Caco-2 (cell line): Measurements from ENCODE around the gene SNAP25. TPM values are rescaled to one million over a fixed set of nuclear protein-coding genes. Genes with fewer than 3 reads are reported as not detected.

Experiments used
- BruUV-seq: library from RNA; stranded (reverse); fragments of 400-500 nt; replicated peaks from 2 replicates; lab custom pipeline; 2021; lab: Mats Ljungman, UMichigan
- CTCF ChIA-PET: fragments of 300-600 bp; sonication (Branson Sonifier 250); formaldehyde crosslinking; loops from one replicate; lab custom pipeline; 2022; ENCODE audit warnings: antibody characterized with exemption; lab: Charles Lee
- POLR2A ChIA-PET: fragments of 300-600 bp; sonication (Branson Sonifier 250); formaldehyde crosslinking; loops from one replicate; lab custom pipeline; 2022; ENCODE audit warnings: antibody characterized with exemption; lab: Charles Lee
- DNase-seq, 2 experiments: peaks; one replicate each; pipeline versions ENCODE4 v3.0.0 to v3.0.0-alpha.2; 2020 to 2022
- H3K27me3 ChIP-seq: replicated peaks from 2 replicates; pipeline ENCODE4 v1.6.0; 2011; ENCODE audit warnings: low read length; ENCODE audit not compliant: control insufficient read depth, insufficient read depth
- H3K36me3 ChIP-seq: 2 replicates; pipeline ENCODE4 v1.5.1; 2011; ENCODE audit warnings: low read length; ENCODE audit not compliant: control insufficient read depth, insufficient read depth
- H3K4me1 ChIP-seq: fragments of 250-450 bp; sonication (Bioruptor Pico); 2 replicates; pipeline ENCODE4 v1.5.1; 2020; ENCODE audit warnings: mild to moderate bottlenecking
- H3K4me3 ChIP-seq: 2 replicates; pipeline ENCODE4 v1.5.1; 2011; ENCODE audit warnings: low read depth, mild to moderate bottlenecking, control low read depth, low read length
- H3K9me3 ChIP-seq: fragments of 250-450 bp; sonication (Bioruptor Pico); 2 replicates; pipeline ENCODE4 v1.5.1; 2020; ENCODE audit warnings: mild to moderate bottlenecking, moderate library complexity
- H3K27ac Mint-ChIP-seq: one replicate; pipeline ENCODE4 v1.8.0; 2022; ENCODE audit warnings: mixed read lengths; ENCODE audit not compliant: unreplicated experiment
- H3K27me3 Mint-ChIP-seq: one replicate; pipeline ENCODE4 v1.8.0; 2022; ENCODE audit warnings: mixed read lengths; ENCODE audit not compliant: insufficient read depth, unreplicated experiment
- H3K36me3 Mint-ChIP-seq: one replicate; pipeline ENCODE4 v1.8.0; 2022; ENCODE audit warnings: mild to moderate bottlenecking, mixed read lengths; ENCODE audit not compliant: insufficient read depth, unreplicated experiment
- H3K4me1 Mint-ChIP-seq: one replicate; pipeline ENCODE4 v1.8.0; 2022; ENCODE audit warnings: low read depth, mixed read lengths; ENCODE audit not compliant: unreplicated experiment
- H3K4me3 Mint-ChIP-seq: one replicate; pipeline ENCODE4 v1.8.0; 2022; ENCODE audit warnings: mild to moderate bottlenecking, moderate library complexity, mixed read lengths; ENCODE audit not compliant: unreplicated experiment
- H3K9me3 Mint-ChIP-seq: one replicate; pipeline ENCODE4 v1.8.0; 2022; ENCODE audit warnings: mixed read lengths; ENCODE audit not compliant: unreplicated experiment
- CTCF ChIP-seq, 2 experiments: fragments of 200-600 bp in 1 of 2; IDR thresholded peaks; 1 replicate in 1 of 2; 2 replicates in 1 of 2; pipeline versions ENCODE4 v1.5.1 to v1.8.0; 2011 to 2022; ENCODE audit warnings: antibody characterized with exemption in 1 of 2, control low read depth in 1 of 2, inconsistent platforms in 1 of 2, low read depth in 1 of 2, low read length in 1 of 2, mild to moderate bottlenecking in 1 of 2, moderate library complexity in 1 of 2; ENCODE audit not compliant: insufficient read depth in 1 of 2, severe bottlenecking in 1 of 2, unreplicated experiment in 1 of 2
- intact Hi-C: fragments of 100-400 bp; cut with micrococcal nuclease; formaldehyde crosslinking; loops from one replicate; pipeline ENCODE4 v1.10.0; 2022; ENCODE audit not compliant: unreplicated experiment
- total RNA-seq: library from RNA; stranded (reverse); gene quantifications from 2 replicates; pipeline ENCODE4 v1.2.3, GENCODE V29; 2022

Gene SNAP25
- total RNA-seq, 1 experiment from 2014 or later: not detected

GRCh38 chr20:10236540-10237533 is 18.2 kb downstream of the SNAP25 start:
- no peaks in the 10 kb centered on the region for H3K36me3 Mint-ChIP-seq
- H3K27me3 ChIP-seq: no peaks in the 10 kb centered on the region
- BruUV-seq: no TSS peak
- intact Hi-C loops: no loop called here
- ChIA-PET POLR2A (no interaction called here), CTCF (no interaction called here)
- H3K4me1 Mint-ChIP-seq: no peaks in the 10 kb centered on the region
- H3K4me3 ChIP-seq: no peak overlapping the region
- H3K9me3 ChIP-seq: no peaks in the 10 kb centered on the region
- H3K27me3 Mint-ChIP-seq: peaks cover 7% of the 10 kb centered on the region
- no peak overlapping the region for H3K4me3 Mint-ChIP-seq
- no peak for TF ChIP-seq CTCF (IDR thresholded peaks at IDR 0.05; ENCODE audit: insufficient read depth in 1 of 2, low read depth in 1 of 2, low read length in 1 of 2, severe bottlenecking in 1 of 2, unreplicated experiment in 1 of 2)
- no peaks in the 10 kb centered on the region for H3K36me3 ChIP-seq
- H3K9me3 Mint-ChIP-seq: no peaks in the 10 kb centered on the region
- H3K27ac Mint-ChIP-seq: no peak overlapping the region
- no peak for DNase-seq
- no peaks in the 10 kb centered on the region for H3K4me1 ChIP-seq

GRCh38 chr20:10239954-10240353 is 21.3 kb downstream of the SNAP25 start:
- peaks cover 2% of the 10 kb centered on the region for H3K27me3 Mint-ChIP-seq
- no TSS peak for BruUV-seq
- H3K4me1 Mint-ChIP-seq: no peaks in the 10 kb centered on the region
- intact Hi-C loops: no loop called here
- TF ChIP-seq CTCF (IDR thresholded peaks at IDR 0.05; ENCODE audit: insufficient read depth in 1 of 2, low read depth in 1 of 2, low read length in 1 of 2, severe bottlenecking in 1 of 2, unreplicated experiment in 1 of 2): no peak
- Histone ChIP-seq H3K4me3 (no peak overlapping the region), H3K36me3 (no peaks in the 10 kb centered on the region), H3K4me1 (no peaks in the 10 kb centered on the region), H3K27me3 (no peaks in the 10 kb centered on the region), H3K9me3 (no peaks in the 10 kb centered on the region)
- ChIA-PET CTCF (no interaction called here), POLR2A (no interaction called here)
- H3K27ac Mint-ChIP-seq: no peak overlapping the region
- H3K9me3 Mint-ChIP-seq: no peaks in the 10 kb centered on the region
- no peak for DNase-seq
- H3K4me3 Mint-ChIP-seq: no peak overlapping the region
- H3K36me3 Mint-ChIP-seq: no peaks in the 10 kb centered on the region

- intact Hi-C loops: no loop called here
- CTCF ChIA-PET: no interaction called here
- no TSS peak for BruUV-seq
- DNase-seq: no peak
- H3K27ac Mint-ChIP-seq: no peak overlapping the region
- peaks cover 2% of the 10 kb centered on the region for H3K27me3 Mint-ChIP-seq
- H3K9me3 Mint-ChIP-seq: no peaks in the 10 kb centered on the region
- no peaks in the 10 kb centered on the region for H3K4me1 ChIP-seq
- POLR2A ChIA-PET: no interaction called here
- TF ChIP-seq CTCF (IDR thresholded peaks at IDR 0.05; ENCODE audit: insufficient read depth in 1 of 2, low read depth in 1 of 2, low read length in 1 of 2, severe bottlenecking in 1 of 2, unreplicated experiment in 1 of 2): no peak
- no peaks in the 10 kb centered on the region for H3K9me3 ChIP-seq
- no peak overlapping the region for H3K4me3 Mint-ChIP-seq
- H3K4me3 ChIP-seq: no peak overlapping the region
- no peaks in the 10 kb centered on the region for H3K27me3 ChIP-seq
- no peaks in the 10 kb centered on the region for H3K4me1 Mint-ChIP-seq
- no peaks in the 10 kb centered on the region for H3K36me3 ChIP-seq
- H3K36me3 Mint-ChIP-seq: no peaks in the 10 kb centered on the region
Measured at GRCh38 chr20:10240655-10241054, 22.0 kb downstream of the SNAP25 start.
